Spleen (tissue), 11 donors: ENCODE measurements around the gene SYNDIG1. TPM values are rescaled to one million over a fixed set of nuclear protein-coding genes. Genes with fewer than 3 reads are reported as not detected.
A peak's percentile ranks its signal among the peaks of the same experiment; 100 is the strongest.

ENCODE experiments used
- DNase-seq: peaks from one replicate; pipeline ENCODE4 v3.0.0-alpha.2; 2020
- H3K27ac ChIP-seq, 8 donors: fragments of 200-600 bp; sonication (generic) in 7 of 8; 1 replicate in 4 of 8; 2 replicates in 4 of 8; pipeline versions ENCODE4 v1.5.0 to v1.8.0; 2016 to 2021; ENCODE audit warnings: inconsistent platforms in 4 of 8, mild to moderate bottlenecking in 4 of 8, moderate library complexity in 1 of 8
- H3K27me3 ChIP-seq, 7 donors: fragments of 200-600 bp; sonication (generic) in 6 of 7; replicated peaks in 1 of 7; 1 replicate in 4 of 7; 2 replicates in 3 of 7; pipeline versions ENCODE4 v1.5.0 to v1.8.0; 2016 to 2021; ENCODE audit warnings: inconsistent platforms in 3 of 7, mild to moderate bottlenecking in 1 of 7
- H3K36me3 ChIP-seq, 6 donors: fragments of 200-600 bp; sonication (generic) in 5 of 6; 1 replicate in 4 of 6; 2 replicates in 2 of 6; pipeline versions ENCODE4 v1.5.0 to v1.8.0; 2016 to 2021; ENCODE audit warnings: inconsistent platforms in 2 of 6
- H3K4me1 ChIP-seq, 6 donors: fragments of 200-600 bp; sonication (generic) in 5 of 6; 1 replicate in 3 of 6; 2 replicates in 3 of 6; pipeline versions ENCODE4 v1.5.0 to v1.8.0; 2016 to 2021; ENCODE audit warnings: inconsistent platforms in 3 of 6
- H3K4me3 ChIP-seq, 8 donors: fragments of 200-600 bp; sonication (generic) in 7 of 8; 1 replicate in 4 of 8; 2 replicates in 4 of 8; pipeline versions ENCODE4 v1.5.0 to v1.8.0; 2016 to 2021; ENCODE audit warnings: inconsistent platforms in 4 of 8, mild to moderate bottlenecking in 4 of 8, moderate library complexity in 2 of 8
- H3K9me3 ChIP-seq, 8 donors: fragments of 200-600 bp; sonication (generic) in 7 of 8; 1 replicate in 4 of 8; 2 replicates in 4 of 8; pipeline versions ENCODE4 v1.5.0 to v1.8.0; 2016 to 2021; ENCODE audit warnings: inconsistent platforms in 4 of 8
- CTCF ChIP-seq, 11 experiments: fragments of 200-600 bp in 7 of 11; fragments of 450-650 bp in 4 of 11; sonication (generic) in 4 of 11; IDR thresholded peaks in 8 of 11; conservative IDR thresholded peaks in 3 of 11; 1 replicate in 7 of 11; 2 replicates in 4 of 11; pipeline versions ENCODE4 v1.4.0 to v1.8.0; 2016 to 2021; ENCODE audit warnings: antibody characterized with exemption in 11 of 11, inconsistent platforms in 4 of 11, mild to moderate bottlenecking in 1 of 11
- POLR2A ChIP-seq, 3 donors: fragments of 450-650 bp; IDR thresholded peaks; one replicate each; pipeline ENCODE4 v1.5.1; 2017; ENCODE audit warnings: antibody characterized with exemption in 3 of 3, mild to moderate bottlenecking in 1 of 3
- POLR2AphosphoS5 ChIP-seq, 3 donors: sonication (generic); formaldehyde crosslinking; IDR thresholded peaks; one replicate each; pipeline ENCODE4 v1.5.1; 2017; ENCODE audit warnings: antibody characterized with exemption in 3 of 3
- WGBS, 5 donors: extraction: QIAGEN DNeasy Blood & Tissue Kit in 3 of 5; methylation state at CpG; one replicate each; pipeline versions ENCODE4 v1.1.5 to v1.1.7; 2013 to 2018; 5-methylcytosine and 5-hydroxymethylcytosine counted together
- intact Hi-C: fragments of 100-400 bp; cut with DNase I; formaldehyde crosslinking; loops from one replicate; pipeline ENCODE4 v1.15.0; 2023; ENCODE audit warnings: low total_unique reads
- polyA plus RNA-seq, 3 donors: library from polyadenylated mRNA; stranded (reverse); fragments of 200-250 nt; gene quantifications; one replicate each; pipeline ENCODE4 v1.2.1, GENCODE V29; 2013
- total RNA-seq, 7 donors: library from RNA; depleted of rRNA in 3 of 7; stranded (reverse); fragments of >200 nt in 3 of 7; fragmentation: NEBNext Ultra II Directional in 4 of 7; extraction: Animal tissue kit (Norgen Biotek cat#: 25700) in 4 of 7; gene quantifications; one replicate each; pipeline versions ENCODE4 v1.1.0 to v1.2.1, GENCODE V29; 2016 to 2021
- donor health status: healthy with polysubstance abuse.
- donor health status: DM: no; HTN: no; CAD: no; lungs with moderate emphysema.
- donor health status: DM: no; HTN: no; CAD: no.
- donor health status: Bipolar disorder and iron deficiency.
- donor health status: healthy.
- donor health status: DM: no; HTN: no; CAD: no.
- donor health status: DM: yes; HTN: yes; CAD: no.

SYNDIG1 gene
- total and polyA plus RNA-seq, 10 donors = 0.70 to 3.5 (median 1.3) TPM

GRCh38 chr20:24657196-24657595 lies 187.8 kb downstream of the SYNDIG1 start:
- H3K27ac ChIP-seq = no peak overlapping the region
- H3K4me1 ChIP-seq = no peaks in the 10 kb centered on the region
- H3K27me3 ChIP-seq = peaks cover 0 to 9% (median 0%) of the 10 kb centered on the region in 7 donors
- intact Hi-C loops = no loop called here
- WGBS, 5 donors = 67 to 93% (median 73%) methylated on average over 8 of the region's 8 CpGs
- H3K9me3 ChIP-seq = no peaks in the 10 kb centered on the region
- no peak for DNase-seq
- no peak overlapping the region for H3K4me3 ChIP-seq
- H3K36me3 ChIP-seq = no peaks in the 10 kb centered on the region
- no peak for TF ChIP-seq CTCF (IDR thresholded peaks at IDR 0.05 in 8 of 11, conservative IDR thresholded peaks at IDR 0.05 in 3 of 11)
- no peak for TF ChIP-seq POLR2A (IDR thresholded peaks at IDR 0.05)
- peak in 1 of 3 donors; percentile 28 for TF ChIP-seq POLR2AphosphoS5 (IDR thresholded peaks at IDR 0.05)

- Histone ChIP-seq H3K27ac (no peak overlapping the region), H3K9me3 (no peaks in the 10 kb centered on the region), H3K36me3 (no peaks in the 10 kb centered on the region), H3K4me1 (no peaks in the 10 kb centered on the region), H3K27me3 (peaks cover 0 to 9% (median 0%) of the 10 kb centered on the region in 7 donors), H3K4me3 (no peak overlapping the region)
- TF ChIP-seq POLR2A (IDR thresholded peaks at IDR 0.05) (no peak), POLR2AphosphoS5 (IDR thresholded peaks at IDR 0.05) (no peak), CTCF (IDR thresholded peaks at IDR 0.05 in 8 of 11, conservative IDR thresholded peaks at IDR 0.05 in 3 of 11) (no peak)
- intact Hi-C loops = no loop called here
- no peak for DNase-seq
- 78 to 88% (median 81%) methylated on average over 27 of the region's 27 CpGs for WGBS, 5 donors
Observed at GRCh38 chr20:24657878-24658620, 188.6 kb downstream of the SYNDIG1 start.

- no peak for DNase-seq
- Histone ChIP-seq H3K36me3 (no peaks in the 10 kb centered on the region), H3K9me3 (no peaks in the 10 kb centered on the region), H3K4me1 (no peaks in the 10 kb centered on the region), H3K4me3 (no peak overlapping the region), H3K27ac (no peak overlapping the region), H3K27me3 (peaks cover 0 to 9% (median 0%) of the 10 kb centered on the region in 7 donors)
- WGBS, 5 donors = 89 to 95% (median 90%) methylated on average over 16 to 17 of the region's 17 CpGs
- intact Hi-C loops = no loop called here
- TF ChIP-seq POLR2AphosphoS5 (IDR thresholded peaks at IDR 0.05) (no peak), CTCF (IDR thresholded peaks at IDR 0.05 in 8 of 11, conservative IDR thresholded peaks at IDR 0.05 in 3 of 11) (no peak), POLR2A (IDR thresholded peaks at IDR 0.05) (no peak)
Observed at GRCh38 chr20:24658920-24659660, 189.7 kb downstream of the SYNDIG1 start.

GRCh38 chr20:24659835-24660234 lies 190.4 kb downstream of the SYNDIG1 start:
- 91 to 98% (median 94%) methylated on average over 6 of the region's 6 CpGs for WGBS, 5 donors
- H3K4me3 ChIP-seq = no peak overlapping the region
- no peaks in the 10 kb centered on the region for H3K9me3 ChIP-seq
- no peak overlapping the region for H3K27ac ChIP-seq
- DNase-seq = no peak
- no peak for TF ChIP-seq POLR2AphosphoS5 (IDR thresholded peaks at IDR 0.05)
- TF ChIP-seq POLR2A (IDR thresholded peaks at IDR 0.05) = no peak
- no peak for TF ChIP-seq CTCF (IDR thresholded peaks at IDR 0.05 in 8 of 11, conservative IDR thresholded peaks at IDR 0.05 in 3 of 11)
- H3K36me3 ChIP-seq = no peaks in the 10 kb centered on the region
- H3K4me1 ChIP-seq = no peaks in the 10 kb centered on the region
- H3K27me3 ChIP-seq = peaks cover 0 to 9% (median 0%) of the 10 kb centered on the region in 7 donors
- intact Hi-C loops = no loop called here
